Left renal cortex interstitium (tissue), 4 donors: ENCODE data around the gene LPIN3. TPM values are rescaled to one million over a fixed set of nuclear protein-coding genes. Genes with fewer than 3 reads are reported as not detected.
"Not testable (repeated sequence)": the region's sequence is repeated elsewhere in the genome, so short reads cannot be mapped to it uniquely, and the experiment has no call there.

Experiments
- DNase-seq, 4 donors: peaks; one replicate each; pipeline ENCODE4 v3.0.0-alpha.2; 2013; ENCODE audit warnings: low read depth in 4 of 4, low spot score in 2 of 4, missing footprints in 1 of 4
- polyA plus RNA-seq, 4 donors: library from polyadenylated mRNA; unstranded; fragments of 120-200 nt; gene quantifications; one replicate each; pipeline ENCODE4 v1.2.1, GENCODE V29; 2013; ENCODE audit not compliant: insufficient read length in 4 of 4

The LPIN3 gene, protein sequence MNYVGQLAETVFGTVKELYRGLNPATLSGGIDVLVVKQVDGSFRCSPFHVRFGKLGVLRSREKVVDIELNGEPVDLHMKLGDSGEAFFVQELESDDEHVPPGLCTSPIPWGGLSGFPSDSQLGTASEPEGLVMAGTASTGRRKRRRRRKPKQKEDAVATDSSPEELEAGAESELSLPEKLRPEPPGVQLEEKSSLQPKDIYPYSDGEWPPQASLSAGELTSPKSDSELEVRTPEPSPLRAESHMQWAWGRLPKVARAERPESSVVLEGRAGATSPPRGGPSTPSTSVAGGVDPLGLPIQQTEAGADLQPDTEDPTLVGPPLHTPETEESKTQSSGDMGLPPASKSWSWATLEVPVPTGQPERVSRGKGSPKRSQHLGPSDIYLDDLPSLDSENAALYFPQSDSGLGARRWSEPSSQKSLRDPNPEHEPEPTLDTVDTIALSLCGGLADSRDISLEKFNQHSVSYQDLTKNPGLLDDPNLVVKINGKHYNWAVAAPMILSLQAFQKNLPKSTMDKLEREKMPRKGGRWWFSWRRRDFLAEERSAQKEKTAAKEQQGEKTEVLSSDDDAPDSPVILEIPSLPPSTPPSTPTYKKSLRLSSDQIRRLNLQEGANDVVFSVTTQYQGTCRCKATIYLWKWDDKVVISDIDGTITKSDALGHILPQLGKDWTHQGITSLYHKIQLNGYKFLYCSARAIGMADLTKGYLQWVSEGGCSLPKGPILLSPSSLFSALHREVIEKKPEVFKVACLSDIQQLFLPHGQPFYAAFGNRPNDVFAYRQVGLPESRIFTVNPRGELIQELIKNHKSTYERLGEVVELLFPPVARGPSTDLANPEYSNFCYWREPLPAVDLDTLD
- 10 to 100 TPM in 2 of 4 donors, 1 to 10 TPM in 2; 8.0 to 22.6 (median 13.8) TPM for polyA plus RNA-seq

DNA sequence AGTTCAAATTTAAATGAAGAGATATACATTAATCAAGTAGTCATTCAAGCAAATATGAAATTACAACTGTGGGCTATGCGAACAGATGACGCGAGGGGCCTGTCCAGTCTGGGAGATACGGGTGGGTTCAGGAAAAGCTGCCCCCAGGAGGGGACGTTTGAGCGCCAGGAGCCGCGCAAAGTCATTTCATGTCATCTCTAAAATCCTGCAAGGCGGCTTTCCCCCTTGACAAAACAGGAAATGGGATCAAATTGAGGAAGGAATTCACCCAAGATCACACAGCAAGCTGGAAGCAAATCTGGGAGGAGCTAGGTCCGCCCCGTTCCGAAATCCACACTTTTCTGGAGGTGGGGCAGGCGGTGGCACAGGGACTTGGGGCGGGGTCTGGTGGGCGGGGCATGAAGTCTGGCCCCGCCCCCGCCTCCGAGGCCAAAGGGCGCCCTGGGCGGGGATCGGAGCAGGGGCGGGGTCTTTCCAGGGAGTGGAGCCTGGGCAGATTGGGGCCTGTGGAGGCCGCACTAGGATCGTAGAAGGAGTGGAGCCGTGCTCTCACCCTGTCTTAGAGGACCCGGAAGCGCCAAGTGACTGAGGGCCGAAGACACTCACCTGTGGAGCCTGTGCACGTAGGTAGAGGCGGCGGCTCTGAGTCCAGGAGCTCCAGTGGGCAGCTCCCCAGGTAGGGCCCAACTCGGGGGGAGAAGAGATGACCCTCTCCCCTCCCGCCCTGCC, at the start of gene LPIN3:
Gene LPIN3, plus strand, starts transcription at position 495 of the 729 bp plus-strand sequence. CDS start 4,983 bp downstream, outside the sequence.
- DNase-seq, result peak in 3 of 4 donors; percentile 66 to 73 (median 68)

DNA sequence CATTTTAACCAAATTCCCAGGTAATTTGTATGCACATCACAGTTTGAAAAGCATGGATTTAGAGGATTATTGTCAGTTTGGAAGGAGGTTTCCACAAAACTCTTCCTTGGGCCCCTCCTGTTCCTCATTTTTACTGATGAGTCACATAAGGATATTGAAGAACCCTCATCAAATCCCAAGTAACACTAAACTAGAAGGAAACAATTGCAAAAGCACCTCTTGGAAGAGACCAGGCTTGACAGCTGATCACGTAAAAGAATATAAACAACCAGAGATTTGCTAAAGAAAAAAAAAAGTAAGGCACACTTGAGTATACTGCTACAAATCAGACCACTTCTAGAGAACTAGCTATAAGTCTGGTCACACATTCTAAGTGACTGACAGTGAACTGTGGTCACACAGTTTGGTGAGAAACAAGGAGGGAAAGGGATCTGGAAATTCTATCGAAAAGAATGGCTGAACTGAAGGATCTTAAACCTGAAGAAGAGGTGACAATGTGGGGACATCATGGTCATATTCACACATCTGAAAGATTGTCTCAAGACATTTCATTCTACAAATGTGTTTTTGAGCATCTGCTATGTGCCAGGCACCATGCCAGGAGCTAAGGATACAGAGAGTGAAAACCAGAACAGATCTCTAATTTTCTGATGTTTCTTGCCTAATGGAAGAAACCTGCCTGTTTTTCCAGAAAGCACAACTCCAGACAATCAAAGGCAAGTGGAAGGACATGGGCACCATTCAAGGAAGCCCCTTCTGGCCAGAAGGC, 47.2 kb upstream of the LPIN3 start:
- no peak for DNase-seq

DNA sequence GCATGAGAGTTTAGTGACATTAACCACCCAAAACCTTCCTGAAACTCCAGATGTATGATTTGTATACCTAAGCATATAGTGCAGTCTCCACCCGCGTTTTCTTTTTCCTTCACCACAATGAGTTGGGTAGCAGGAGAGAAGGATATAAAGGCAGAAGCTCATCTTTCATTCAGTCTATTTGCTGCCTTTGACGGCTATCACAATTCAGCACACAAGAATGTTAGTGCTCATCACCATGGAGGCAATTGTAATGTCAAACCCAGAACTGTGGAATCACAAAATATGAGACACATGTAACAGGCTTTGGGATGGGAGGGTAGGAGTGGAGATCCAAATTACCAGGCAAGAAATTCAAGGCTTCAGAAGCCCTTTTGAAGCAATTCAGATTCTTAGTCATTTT, 40.7 kb upstream of the LPIN3 start:
- DNase-seq, result no peak

GRCh38 chr20:41300383-41300782, 40.2 kb upstream of the LPIN3 start:
- no peak for DNase-seq

DNA sequence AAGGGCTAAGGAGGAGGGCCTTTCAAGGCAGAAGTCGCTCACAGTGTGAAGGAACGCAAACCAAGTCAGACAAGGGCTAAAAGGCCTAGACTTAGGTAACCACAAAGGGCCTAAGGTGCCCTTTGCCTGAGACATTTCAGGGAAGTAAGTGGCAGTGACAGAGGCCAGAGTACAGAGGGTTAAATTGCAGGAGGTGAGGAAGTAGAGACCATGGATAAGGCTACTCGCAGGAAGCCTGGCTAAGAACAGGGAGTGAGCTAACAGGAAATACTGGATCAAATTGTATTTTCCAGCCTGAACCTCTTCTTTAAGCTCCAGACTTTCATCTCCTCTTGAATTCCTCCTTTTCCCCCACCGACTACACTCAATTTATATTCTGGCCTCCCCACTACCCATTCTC, 39.7 kb upstream of the LPIN3 start:
- DNase-seq, result no peak

DNA sequence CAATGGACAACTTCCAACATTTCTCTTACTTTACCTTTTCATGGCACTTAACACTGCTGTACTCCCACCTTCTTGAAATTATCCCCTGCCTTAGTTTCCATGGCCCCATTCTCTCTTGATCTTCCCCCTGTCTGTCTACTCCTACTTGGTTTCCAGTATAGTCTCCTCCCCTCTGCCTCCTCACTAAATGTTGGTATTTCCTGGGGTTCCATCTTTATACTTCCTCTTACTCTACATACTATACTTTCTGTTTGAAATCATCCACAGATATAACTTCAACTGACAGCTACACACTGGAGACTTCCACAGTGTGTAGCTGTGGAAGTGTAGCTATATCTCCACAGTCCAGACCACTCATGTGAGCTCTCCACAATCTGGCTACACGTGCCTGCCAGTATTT, 36.6 kb upstream of the LPIN3 start:
- no peak for DNase-seq

DNA sequence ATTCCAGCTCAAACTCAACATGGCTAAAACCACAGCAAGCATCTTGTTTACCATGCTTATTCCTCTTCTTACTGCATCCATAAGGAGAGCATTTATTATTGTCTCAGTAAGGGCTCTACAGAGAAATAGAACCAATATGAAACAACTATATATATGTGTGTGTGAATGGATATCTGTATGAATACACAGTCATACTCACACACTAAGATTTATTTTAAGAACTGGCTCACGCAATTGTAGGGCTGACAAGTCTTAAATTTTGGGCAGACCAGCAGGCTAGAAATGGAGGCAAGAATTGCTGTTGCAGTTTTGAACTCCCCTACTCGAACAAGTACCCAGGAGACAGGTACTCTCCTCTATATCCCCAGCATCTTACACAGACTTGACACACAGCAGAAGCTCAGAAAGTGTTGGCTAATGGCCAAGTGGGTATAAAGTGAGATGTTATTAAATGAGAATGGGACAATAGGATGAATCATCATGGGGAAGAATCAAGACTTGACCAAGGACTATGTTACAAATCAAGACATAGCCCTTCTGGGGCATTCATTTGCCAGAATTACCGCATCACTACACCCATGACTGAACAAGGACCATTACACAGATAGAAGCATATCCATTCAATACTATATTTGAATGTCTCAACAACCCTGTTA, 36.1 kb upstream of the LPIN3 start:
- DNase-seq, result no peak

DNA sequence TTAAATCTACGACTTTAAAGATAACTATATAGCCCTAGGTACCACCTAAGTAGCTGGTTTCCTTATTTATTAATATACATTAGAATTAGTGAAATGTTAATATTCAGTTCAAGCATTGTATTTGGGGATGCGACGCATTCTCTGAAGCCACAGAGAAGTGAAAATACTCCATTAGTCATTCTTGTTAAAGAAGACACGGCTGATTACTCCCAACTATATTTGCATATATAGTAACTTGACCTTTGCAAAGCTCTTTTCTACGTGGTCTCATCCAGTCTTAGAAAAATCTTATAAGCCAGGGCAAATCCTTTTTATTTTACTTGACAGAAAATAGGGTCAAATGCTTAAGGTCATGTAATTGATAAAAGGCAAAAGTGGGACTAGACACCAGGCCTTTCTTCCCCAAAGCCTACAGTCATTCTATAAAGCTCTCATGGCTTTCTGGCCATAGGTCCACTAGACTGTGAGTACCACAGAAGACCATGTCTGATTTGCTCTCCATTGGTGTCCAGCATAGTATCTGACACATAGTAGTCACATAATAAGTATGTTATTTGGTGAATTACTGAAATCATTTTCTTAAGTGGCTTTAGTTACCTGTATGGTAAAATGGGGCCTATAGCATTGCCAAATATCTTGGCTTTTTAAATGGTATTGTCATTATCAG, 34.4 kb upstream of the LPIN3 start:
- no peak for DNase-seq

DNA sequence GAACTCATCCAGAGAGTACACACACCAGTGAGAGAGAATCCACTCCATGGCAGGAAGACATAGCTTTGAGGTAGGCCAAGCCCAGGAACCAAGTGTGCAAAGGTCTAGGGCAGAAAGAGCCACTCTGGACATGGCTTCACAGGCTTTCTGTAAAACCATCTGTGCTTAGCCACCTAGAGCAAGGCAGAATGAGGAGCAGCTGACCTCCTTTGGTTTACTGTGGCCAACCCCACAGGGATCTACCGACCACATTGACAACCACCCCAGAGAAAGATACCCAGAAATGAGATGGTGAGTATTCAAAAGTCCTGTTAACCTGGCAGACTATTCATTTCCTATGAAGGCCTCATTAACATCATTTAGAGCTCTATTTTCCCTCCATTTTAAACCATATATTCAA, 33.6 kb upstream of the LPIN3 start:
- DNase-seq, result no peak

DNA sequence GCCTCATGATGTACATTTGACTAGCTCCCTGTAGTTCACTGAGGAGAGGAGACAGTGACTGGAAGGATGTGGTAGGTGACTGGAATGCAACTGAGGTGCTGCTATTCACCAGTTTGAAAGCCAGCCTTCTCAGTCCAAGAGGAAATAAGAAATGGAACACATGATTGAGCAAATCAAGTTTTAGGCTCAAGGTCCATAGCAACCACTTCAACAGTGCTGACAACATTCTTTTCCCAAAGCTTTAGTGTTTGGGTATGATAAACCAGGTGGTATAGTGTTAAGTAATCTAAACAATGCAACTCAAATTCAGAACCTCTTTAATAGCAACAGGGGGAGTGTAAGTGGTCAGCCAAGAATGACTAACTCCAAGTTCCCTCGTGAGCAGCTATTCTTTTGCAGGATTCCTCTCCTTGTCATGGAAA, 32.3 kb upstream of the LPIN3 start:
- no peak for DNase-seq

- DNase-seq, result no peak
These were observed 31.8 kb upstream of the LPIN3 start for GRCh38 chr20:41308726-41309413.

- no peak for DNase-seq
These were observed 30.8 kb upstream of the LPIN3 start for GRCh38 chr20:41309817-41310216.

GRCh38 chr20:41312009-41312408, 28.6 kb upstream of the LPIN3 start:
- not testable (repeated sequence) for DNase-seq

- DNase-seq, result no peak
These were observed 26.2 kb upstream of the LPIN3 start for GRCh38 chr20:41314386-41314785.

DNA sequence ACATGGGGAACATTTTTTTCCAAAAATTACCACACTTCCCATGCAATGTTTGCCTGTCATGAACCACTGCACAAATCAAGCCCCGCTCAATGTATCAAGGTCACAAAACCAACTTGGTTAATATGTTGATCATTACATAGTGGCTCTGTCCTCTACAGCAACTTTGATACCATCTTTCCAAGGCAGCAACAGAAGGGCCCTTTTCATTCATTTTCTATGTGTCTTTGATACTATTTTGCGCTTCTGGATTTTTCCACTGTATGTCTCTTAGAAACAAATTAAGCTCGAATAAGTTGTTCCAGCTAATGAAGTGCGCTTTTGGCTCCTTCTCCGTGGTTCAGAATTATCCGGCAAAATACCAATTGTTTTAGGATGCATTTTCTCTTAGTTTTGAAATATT, 24.6 kb upstream of the LPIN3 start:
- no peak for DNase-seq

DNA sequence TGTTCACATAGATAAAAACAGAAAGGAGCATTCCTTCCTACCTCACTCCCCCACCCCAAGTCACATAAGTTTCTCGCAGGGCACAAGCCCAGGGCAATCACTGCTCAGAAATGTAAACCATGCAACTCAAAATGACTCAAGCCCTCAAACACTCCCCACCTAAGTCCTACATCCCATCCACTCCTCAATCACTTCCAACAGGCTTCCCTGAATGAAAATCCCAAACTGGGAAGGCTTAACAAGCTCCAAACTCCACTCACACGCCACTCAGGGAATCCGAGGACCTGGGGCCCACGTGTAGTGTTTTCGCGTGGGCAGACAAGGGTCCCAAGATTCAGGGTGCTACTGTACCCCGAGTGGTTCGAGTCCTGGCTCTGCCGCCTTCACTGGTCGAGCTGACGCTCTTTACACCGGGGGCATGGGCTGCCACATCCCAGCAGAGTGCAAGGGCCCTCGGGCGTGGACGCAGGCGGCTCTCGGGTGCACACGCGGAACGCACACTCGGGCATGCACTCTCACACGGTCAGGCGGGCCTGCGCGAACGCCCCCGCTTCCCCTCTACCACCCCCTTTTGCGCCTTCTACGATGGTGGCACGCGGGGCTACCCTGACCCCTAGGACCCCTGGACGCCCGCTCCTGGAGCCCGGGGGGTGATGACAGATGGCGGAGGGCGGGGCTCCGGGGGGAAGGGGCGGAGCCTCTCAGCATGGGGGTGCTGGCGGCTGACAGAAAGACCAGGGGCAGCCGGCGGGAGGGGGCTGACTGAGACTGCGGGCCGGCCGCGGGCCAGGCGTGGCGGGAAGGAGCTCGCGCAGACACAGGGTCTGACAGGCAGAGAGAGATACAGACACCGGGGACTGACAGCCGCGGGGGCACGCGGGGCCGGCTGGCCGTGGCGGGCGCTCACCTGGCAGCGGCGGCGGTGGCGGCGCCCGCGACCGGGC, 23.7 kb upstream of the LPIN3 start:
- peak in 1 of 4 donors; percentile 24 for DNase-seq

- peak; percentile 82 to 93 (median 88) for DNase-seq
These were observed 22.9 kb upstream of the LPIN3 start, which contains the start of gene ZHX3 for GRCh38 chr20:41317546-41318270. Gene ZHX3, minus strand, starts transcription at chr20:41317731. Its CDS starts 112,815 bp downstream, at chr20:41204916.
